Measurements from ENCODE around the gene SLC4A1AP. TPM values are rescaled to one million over a fixed set of nuclear protein-coding genes. Genes with fewer than 3 reads are reported as not detected.

SLC4A1AP gene
- total RNA-seq, 1 experiment from 2014 or later = 20.8 TPM

- H4K20me1 ChIP-seq (ENCODE audit: control insufficient read depth, insufficient read depth, insufficient read length) = no peaks in the 10 kb centered on the region
- DNase-seq = no peak
- H2BK120ac ChIP-seq (ENCODE audit: low read depth, low read length, poor library complexity, severe bottlenecking) = no peak overlapping the region
- TF ChIP-seq, protein P1, sequence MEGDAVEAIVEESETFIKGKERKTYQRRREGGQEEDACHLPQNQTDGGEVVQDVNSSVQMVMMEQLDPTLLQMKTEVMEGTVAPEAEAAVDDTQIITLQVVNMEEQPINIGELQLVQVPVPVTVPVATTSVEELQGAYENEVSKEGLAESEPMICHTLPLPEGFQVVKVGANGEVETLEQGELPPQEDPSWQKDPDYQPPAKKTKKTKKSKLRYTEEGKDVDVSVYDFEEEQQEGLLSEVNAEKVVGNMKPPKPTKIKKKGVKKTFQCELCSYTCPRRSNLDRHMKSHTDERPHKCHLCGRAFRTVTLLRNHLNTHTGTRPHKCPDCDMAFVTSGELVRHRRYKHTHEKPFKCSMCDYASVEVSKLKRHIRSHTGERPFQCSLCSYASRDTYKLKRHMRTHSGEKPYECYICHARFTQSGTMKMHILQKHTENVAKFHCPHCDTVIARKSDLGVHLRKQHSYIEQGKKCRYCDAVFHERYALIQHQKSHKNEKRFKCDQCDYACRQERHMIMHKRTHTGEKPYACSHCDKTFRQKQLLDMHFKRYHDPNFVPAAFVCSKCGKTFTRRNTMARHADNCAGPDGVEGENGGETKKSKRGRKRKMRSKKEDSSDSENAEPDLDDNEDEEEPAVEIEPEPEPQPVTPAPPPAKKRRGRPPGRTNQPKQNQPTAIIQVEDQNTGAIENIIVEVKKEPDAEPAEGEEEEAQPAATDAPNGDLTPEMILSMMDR (conservative IDR thresholded peaks at IDR 0.05) = no peak
- H4K8ac ChIP-seq (replicated peaks; ENCODE audit: insufficient read length, low read depth, low read length) = no peak overlapping the region
- Mint-ChIP-seq H3K9me3 (no peaks in the 10 kb centered on the region), H3K27me3 (ENCODE audit: low read depth) (no peaks in the 10 kb centered on the region), H3K27ac (no peak overlapping the region), H3K4me1 (no peaks in the 10 kb centered on the region), H3K4me3 (no peak overlapping the region), H3K36me3 (ENCODE audit: insufficient read depth in 1 of 3, low read depth in 3 of 3) (peaks cover 14 to 65% (median 39%) of the 10 kb centered on the region in 3 experiments; a peak in 6 of 7 replicates)
- no peak overlapping the region for H3K23ac ChIP-seq (ENCODE audit: insufficient read length, low read depth, low read length)
- no peak overlapping the region for H2BK20ac ChIP-seq (ENCODE audit: low read depth, low read length, poor library complexity, severe bottlenecking)
- no peak overlapping the region for H3K14ac ChIP-seq (ENCODE audit: insufficient read depth, low read length)
- H3K27ac ChIP-seq (ENCODE audit: insufficient read length, low read depth, low read length) = no peak overlapping the region
- H2AFZ ChIP-seq (ENCODE audit: low read length) = no peak overlapping the region
- H2BK15ac ChIP-seq (ENCODE audit: low read depth, low read length) = no peak overlapping the region
- H3K79me2 ChIP-seq (ENCODE audit: insufficient read depth, low read length) = no peaks in the 10 kb centered on the region
- no peak overlapping the region for H4K91ac ChIP-seq (ENCODE audit: insufficient read length, low read depth, low read length)
- no peak overlapping the region for H2BK12ac ChIP-seq (ENCODE audit: insufficient read length, low read depth, low read length)
- H3K56ac ChIP-seq (ENCODE audit: insufficient read length, low read depth, low read length) = no peak overlapping the region
- H3K18ac ChIP-seq (ENCODE audit: insufficient read length, low read depth, low read length) = no peak overlapping the region
- H3K27me3 ChIP-seq (ENCODE audit: insufficient read depth, low read length) = no peaks in the 10 kb centered on the region
- H3K79me1 ChIP-seq (ENCODE audit: insufficient read depth, low read depth, low read length, poor library complexity, severe bottlenecking) = no peaks in the 10 kb centered on the region
- no peak overlapping the region for H3K9ac ChIP-seq (ENCODE audit: extremely low read depth, insufficient read length, low read length)
- H3K4ac ChIP-seq (ENCODE audit: low read depth, low read length) = no peak overlapping the region
- H3K23me2 ChIP-seq (ENCODE audit: insufficient read length, low read depth, low read length, poor library complexity, severe bottlenecking) = no peaks in the 10 kb centered on the region
- H3K4me2 ChIP-seq (ENCODE audit: insufficient read depth, insufficient read length, low read length) = no peak overlapping the region
- H3K9me3 ChIP-seq (ENCODE audit: control insufficient read depth, low read depth, low read length) = no peaks in the 10 kb centered on the region
- no peak overlapping the region for H4K5ac ChIP-seq (ENCODE audit: insufficient read length, low read depth, low read length)
- no peak overlapping the region for H2BK5ac ChIP-seq (ENCODE audit: insufficient read length, low read length)
- no peak overlapping the region for H2AK5ac ChIP-seq (ENCODE audit: insufficient read length, low read length)
- H3T11ph ChIP-seq (ENCODE audit: low read length) = no peak overlapping the region
- H3K4me1 ChIP-seq (ENCODE audit: insufficient read depth, low read length) = no peaks in the 10 kb centered on the region
Observed at GRCh38 chr2:27645197-27645596, 18.5 kb upstream of the SLC4A1AP start.

All from H9 (cell line).